ENCODE results near the gene TP73. TPM values are rescaled to one million over a fixed set of nuclear protein-coding genes. Genes with fewer than 3 reads are reported as not detected.

Gene TP73
- total RNA-seq, 2 experiments from 2014 or later = 0.50 to 0.58 TPM

- peaks cover 20% of the 10 kb centered on the region for H3K36me3 Mint-ChIP-seq
- no peaks in the 10 kb centered on the region for H3K27me3 Mint-ChIP-seq
- no peak for DNase-seq
- H3K4me1 Mint-ChIP-seq = peaks cover 5% of the 10 kb centered on the region
- no peak overlapping the region for H3K4me3 Mint-ChIP-seq
- no peaks in the 10 kb centered on the region for H3K9me3 Mint-ChIP-seq
- H3K27ac Mint-ChIP-seq = no peak overlapping the region
Measured at GRCh38 chr1:3785456-3786157, 133.3 kb downstream of the TP73 start.

Other genes starting within 250 kb of the TP73 start
- under 1 TPM in 1 of 2 experiments, not detected in 1; 0.12 TPM for gene ARHGEF16, start 197.9 kb upstream of the TP73 start, total RNA-seq
- 1 to 10 TPM; 1.7 to 2.5 TPM for gene MEGF6, start 41.0 kb upstream of the TP73 start, total RNA-seq
- gene TPRG1L, start 27.5 kb upstream of the TP73 start, total RNA-seq = 1 to 10 TPM; 9.5 to 10.0 TPM
- 10 to 100 TPM; 30.2 to 31.2 TPM for gene WRAP73, start 2.4 kb upstream of the TP73 start, total RNA-seq
- not detected for gene CCDC27, start 99.9 kb downstream of the TP73 start, total RNA-seq
- gene SMIM1, start 120.2 kb downstream of the TP73 start, total RNA-seq = 1 to 10 TPM; 1.5 to 1.8 TPM
- 10 to 100 TPM; 47.5 to 57.5 TPM for gene LRRC47, start 144.0 kb downstream of the TP73 start, total RNA-seq
- gene CEP104, start 204.7 kb downstream of the TP73 start, total RNA-seq = 10 to 100 TPM; 28.8 to 40.1 TPM
- 10 to 100 TPM in 1 of 2 experiments, 1 to 10 TPM in 1; 8.8 to 11.1 TPM for gene DFFB, start 205.0 kb downstream of the TP73 start, total RNA-seq
- 10 to 100 TPM; 51.0 to 53.1 TPM for gene C1orf174, start 247.8 kb downstream of the TP73 start, total RNA-seq